Endothelial cell of umbilical vein (primary cell): Measurements from ENCODE around the gene FAM83F. TPM values are rescaled to one million over a fixed set of nuclear protein-coding genes. Genes with fewer than 3 reads are reported as not detected.

Experiments used
- BruUV-seq: library from RNA; stranded (reverse); fragments of 400-500 nt; replicated peaks from 2 replicates; lab custom pipeline; 2021; lab: Mats Ljungman, UMichigan
- CTCF ChIA-PET: fragments of 300-600, 350-600 bp; sonication (Branson Sonifier 250); formaldehyde crosslinking; loops from one replicate; lab custom pipeline; 2021; ENCODE audit warnings: antibody characterized with exemption, inconsistent platforms; lab: Charles Lee
- POLR2A ChIA-PET: fragments of 300-600, 350-600 bp; sonication (Branson Sonifier 250); formaldehyde crosslinking; loops from one replicate; lab custom pipeline; 2021; ENCODE audit warnings: antibody characterized with exemption, inconsistent platforms; lab: Charles Lee
- DNase-seq: peaks from one replicate; pipeline ENCODE4 v3.0.0-alpha.2; 2011; ENCODE audit warnings: low read depth, low spot score
- FAIRE-seq: peaks from 2 replicates; lab custom pipeline; 2011; peaks lifted over from hg19 to GRCh38; lab: Jason Lieb, UNC
- H2AFZ ChIP-seq: 2 replicates; pipeline ENCODE4 v1.6.0; 2012; ENCODE audit warnings: low read depth, low read length, control low read depth, inconsistent platforms
- H3K27ac ChIP-seq: 2 replicates; pipeline ENCODE4 v1.5.1; 2011; ENCODE audit warnings: low read depth, mild to moderate bottlenecking, control low read depth, low read length, moderate library complexity; ENCODE audit not compliant: insufficient read depth
- H3K27me3 ChIP-seq, 2 experiments: 2 replicates each; pipeline versions ENCODE4 v1.6.0 to v1.6.1; 2011; ENCODE audit warnings: low read length in 2 of 2, mixed read lengths in 1 of 2; ENCODE audit not compliant: control insufficient read depth in 2 of 2, insufficient read depth in 2 of 2
- H3K36me3 ChIP-seq, 2 experiments: 2 replicates in 1 of 2; 3 replicates in 1 of 2; pipeline ENCODE4 v1.5.1; 2011; ENCODE audit warnings: low read length in 2 of 2, mild to moderate bottlenecking in 1 of 2, moderate library complexity in 1 of 2; ENCODE audit not compliant: control insufficient read depth in 2 of 2, insufficient read depth in 2 of 2; ENCODE audit errors: extremely low read depth in 1 of 2
- H3K4me1 ChIP-seq: 3 replicates; pipeline ENCODE4 v1.5.1; 2011; ENCODE audit warnings: mild to moderate bottlenecking, low read length; ENCODE audit not compliant: control insufficient read depth, insufficient read depth; ENCODE audit errors: extremely low read depth
- H3K4me2 ChIP-seq: 2 replicates; pipeline ENCODE4 v1.6.1; 2011; ENCODE audit warnings: low read length, control low read depth, mixed read lengths; ENCODE audit not compliant: insufficient read depth
- H3K4me3 ChIP-seq, 3 experiments: fragments of 200-600 bp in 1 of 3; sonication (generic), shearing (Covaris generic) in 1 of 3; replicated peaks in 1 of 3; 2 replicates each; pipeline ENCODE4 v1.5.1; 2011 to 2016; ENCODE audit warnings: control low read depth in 3 of 3, low read length in 3 of 3, mild to moderate bottlenecking in 2 of 3, inconsistent platforms in 1 of 3, low read depth in 1 of 3, moderate library complexity in 1 of 3; ENCODE audit not compliant: insufficient read depth in 1 of 3
- H3K79me2 ChIP-seq: 2 replicates; pipeline ENCODE4 v1.6.0; 2012; ENCODE audit warnings: low read length, inconsistent platforms; ENCODE audit not compliant: control insufficient read depth, insufficient read depth
- H3K9ac ChIP-seq: replicated peaks from 2 replicates; pipeline ENCODE3; 2011; ENCODE audit warnings: low read length, control low read depth; ENCODE audit not compliant: insufficient read depth; ENCODE audit errors: extremely low read depth
- H3K9me1 ChIP-seq: replicated peaks from 3 replicates; pipeline ENCODE4 v1.6.0; 2011; ENCODE audit warnings: mild to moderate bottlenecking, low read length; ENCODE audit not compliant: control insufficient read depth, insufficient read depth; ENCODE audit errors: extremely low read depth
- H3K9me3 ChIP-seq: replicated peaks from 2 replicates; pipeline ENCODE4 v1.5.1; 2012; ENCODE audit warnings: low read length, inconsistent platforms; ENCODE audit not compliant: control insufficient read depth, insufficient read depth
- H4K20me1 ChIP-seq: replicated peaks from 2 replicates; pipeline ENCODE3; 2011; ENCODE audit warnings: mild to moderate bottlenecking, low read length; ENCODE audit not compliant: control insufficient read depth, insufficient read depth; ENCODE audit errors: extremely low read depth
- EZH2 ChIP-seq: IDR thresholded peaks from 2 replicates; pipeline ENCODE4 v1.6.1; 2012; ENCODE audit warnings: borderline replicate concordance, low read depth, mild to moderate bottlenecking, moderate library complexity, low read length, inconsistent platforms; ENCODE audit not compliant: severe bottlenecking
- FOS ChIP-seq: IDR thresholded peaks from 2 replicates; pipeline ENCODE4 v1.6.1; 2011; ENCODE audit warnings: mild to moderate bottlenecking, low read length, moderate library complexity, borderline replicate concordance; ENCODE audit not compliant: insufficient read depth
- GATA2 ChIP-seq: IDR thresholded peaks from 2 replicates; pipeline ENCODE4 v1.7.0; 2011; ENCODE audit warnings: low read depth, mild to moderate bottlenecking, moderate library complexity, mixed read lengths, low read length; ENCODE audit not compliant: insufficient read length, insufficient read depth
- JUN ChIP-seq: IDR thresholded peaks from 2 replicates; pipeline ENCODE4 v1.6.1; 2011; ENCODE audit warnings: borderline replicate concordance, low read depth; ENCODE audit not compliant: insufficient read length, insufficient read depth
- MAX ChIP-seq: IDR thresholded peaks from 2 replicates; pipeline ENCODE4 v1.6.1; 2011; ENCODE audit not compliant: insufficient read depth, insufficient read length
- MYC ChIP-seq: IDR thresholded peaks from one replicate; pipeline ENCODE4 v1.6.1; 2011; ENCODE audit warnings: mild to moderate bottlenecking, low read depth, low read length
- POLR2A ChIP-seq: IDR thresholded peaks from 2 replicates; pipeline ENCODE4 v1.6.1; 2012; ENCODE audit warnings: low read depth, mild to moderate bottlenecking, control low read depth, low read length
- POLR2AphosphoS5 ChIP-seq: IDR thresholded peaks from 2 replicates; pipeline ENCODE4 v1.6.1; 2012; ENCODE audit warnings: low read depth, mild to moderate bottlenecking, control low read depth, low read length, moderate library complexity; ENCODE audit not compliant: insufficient read depth
- dilution Hi-C: fragments of 300-500 bp; cut with MboI; formaldehyde crosslinking; loops from one replicate; pipeline ENCODE4 v1.15.0; 2019; ENCODE audit warnings: low sequenced_read_pairs; ENCODE audit not compliant: extremely low pct_ligation_motif_present
- intact Hi-C: fragments of 100-400 bp; cut with micrococcal nuclease; formaldehyde crosslinking; loops from one replicate; pipeline ENCODE4 v1.10.0; 2022
- polyA plus RNA-seq, 4 experiments: library from polyadenylated mRNA; depleted of rRNA in 3 of 4; stranded (reverse) in 3 of 4; unstranded in 1 of 4; fragments of >200 nt; gene quantifications; 2 replicates each; pipeline versions ENCODE4 v1.2.1 to v1.2.3, GENCODE V29; 2011 to 2012; ENCODE audit warnings: missing spikeins in 1 of 4
- total RNA-seq: library from RNA; stranded (reverse); gene quantifications from 2 replicates; pipeline ENCODE4 v1.2.3, GENCODE V29; 2021
- TF ChIP-seq, protein P1 (sequence below), 2 donors: IDR thresholded peaks; 1 replicate in 1 of 2; 2 replicates in 1 of 2; pipeline ENCODE4 v1.5.1; 2011; ENCODE audit warnings: low read length in 2 of 2, mild to moderate bottlenecking in 2 of 2, moderate library complexity in 2 of 2, control low read depth in 1 of 2, inconsistent platforms in 1 of 2, low read depth in 1 of 2; ENCODE audit not compliant: insufficient read depth in 1 of 2; ENCODE audit errors: extremely low read depth in 1 of 2

FAM83F gene
- total and polyA plus RNA-seq, 2 donors (not counting 3 experiments of a cell fraction or from before 2014, with no cell fraction given) = not detected

GRCh38 chr22:40051322-40051721 is 56.6 kb downstream of the FAM83F start:
- no TSS peak for BruUV-seq
- DNase-seq (no peak), FAIRE-seq (no peak)
- ChIA-PET CTCF (interaction anchor here (0.7 to 1.5 kb wide), 2 partner anchors 14 to 129 kb away, joined by 3 to 4 read pairs; no protein-coding TSS in a partner anchor), POLR2A (no interaction called here)
- H3K4me1 ChIP-seq = peaks cover 12% of the 10 kb centered on the region
- no peak overlapping the region for H2AFZ ChIP-seq
- peaks cover 0 to 5% of the 10 kb centered on the region in 2 experiments for H3K27me3 ChIP-seq
- TF ChIP-seq FOS = no peak
- TF ChIP-seq MYC = no peak
- TF ChIP-seq GATA2 = no peak
- no peak for TF ChIP-seq POLR2A
- TF ChIP-seq MAX = no peak
- no peak for TF ChIP-seq EZH2
- TF ChIP-seq, protein P1, sequence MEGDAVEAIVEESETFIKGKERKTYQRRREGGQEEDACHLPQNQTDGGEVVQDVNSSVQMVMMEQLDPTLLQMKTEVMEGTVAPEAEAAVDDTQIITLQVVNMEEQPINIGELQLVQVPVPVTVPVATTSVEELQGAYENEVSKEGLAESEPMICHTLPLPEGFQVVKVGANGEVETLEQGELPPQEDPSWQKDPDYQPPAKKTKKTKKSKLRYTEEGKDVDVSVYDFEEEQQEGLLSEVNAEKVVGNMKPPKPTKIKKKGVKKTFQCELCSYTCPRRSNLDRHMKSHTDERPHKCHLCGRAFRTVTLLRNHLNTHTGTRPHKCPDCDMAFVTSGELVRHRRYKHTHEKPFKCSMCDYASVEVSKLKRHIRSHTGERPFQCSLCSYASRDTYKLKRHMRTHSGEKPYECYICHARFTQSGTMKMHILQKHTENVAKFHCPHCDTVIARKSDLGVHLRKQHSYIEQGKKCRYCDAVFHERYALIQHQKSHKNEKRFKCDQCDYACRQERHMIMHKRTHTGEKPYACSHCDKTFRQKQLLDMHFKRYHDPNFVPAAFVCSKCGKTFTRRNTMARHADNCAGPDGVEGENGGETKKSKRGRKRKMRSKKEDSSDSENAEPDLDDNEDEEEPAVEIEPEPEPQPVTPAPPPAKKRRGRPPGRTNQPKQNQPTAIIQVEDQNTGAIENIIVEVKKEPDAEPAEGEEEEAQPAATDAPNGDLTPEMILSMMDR (IDR thresholded peaks at IDR 0.05; ENCODE audit: extremely low read depth in 1 of 2, insufficient read depth in 1 of 2, low read depth in 1 of 2, low read length in 2 of 2) = no peak
- no peak for TF ChIP-seq POLR2AphosphoS5
- TF ChIP-seq JUN = no peak
- no peak overlapping the region for H3K4me2 ChIP-seq
- no peaks in the 10 kb centered on the region for H3K36me3 ChIP-seq
- H3K4me3 ChIP-seq = no peak overlapping the region
- no peaks in the 10 kb centered on the region for H3K9me1 ChIP-seq
- H3K9ac ChIP-seq = no peak overlapping the region
- intact Hi-C loops (no loop called here), dilution Hi-C loops (no loop called here)
- H3K27ac ChIP-seq = no peak overlapping the region
- no peaks in the 10 kb centered on the region for H3K79me2 ChIP-seq
- no peaks in the 10 kb centered on the region for H4K20me1 ChIP-seq
- no peaks in the 10 kb centered on the region for H3K9me3 ChIP-seq
